HuH-7.5 (cell line): ENCODE measurements around the gene CNGA4.
"Not testable (repeated sequence)": the region's sequence is repeated elsewhere in the genome, so short reads cannot be mapped to it uniquely, and the experiment has no call there.

Source experiments
- DNase-seq: peaks from one replicate; pipeline ENCODE4 v3.0.0; 2011; ENCODE audit warnings: low spot score

CNGA4 gene

GRCh38 chr11:6263662-6264061 lies 24.8 kb downstream of the CNGA4 start:
- no peak for DNase-seq

- DNase-seq = no peak
Observed at GRCh38 chr11:6268820-6269219, 29.9 kb downstream of the CNGA4 start.

- no peak for DNase-seq
Observed at GRCh38 chr11:6269994-6270393, 31.1 kb downstream of the CNGA4 start.

- no peak for DNase-seq
Observed at GRCh38 chr11:6270584-6271246, 31.8 kb downstream of the CNGA4 start.

- DNase-seq = no peak
Observed at GRCh38 chr11:6271598-6271997, 32.7 kb downstream of the CNGA4 start.

DNA sequence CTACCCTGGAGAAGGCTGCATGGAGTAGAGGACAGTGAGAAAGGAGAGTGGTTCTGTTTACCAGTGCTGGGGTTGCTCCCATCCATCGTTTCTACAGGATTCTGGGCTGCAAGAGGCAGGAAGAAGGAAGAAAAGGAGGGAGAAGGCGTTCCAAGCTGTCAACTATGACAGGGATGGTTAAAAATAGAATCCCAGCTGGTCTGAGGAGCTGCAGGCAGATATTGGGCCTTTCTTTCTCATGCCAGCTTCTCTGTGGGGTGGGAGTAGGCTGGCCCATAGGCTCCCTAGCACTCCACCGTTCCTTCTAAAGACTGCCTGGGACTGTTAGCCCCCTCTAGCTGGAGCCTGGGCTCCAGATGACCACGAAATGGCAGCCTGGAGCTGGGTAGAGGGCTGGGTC lies 34.3 kb downstream of the CNGA4 start:
- no peak for DNase-seq

GRCh38 chr11:6280809-6281208 lies 41.9 kb downstream of the CNGA4 start:
- not testable (repeated sequence) for DNase-seq

GRCh38 chr11:6283453-6284023 lies 44.6 kb downstream of the CNGA4 start:
- no peak for DNase-seq

- no peak for DNase-seq
Observed at GRCh38 chr11:6284250-6284649, 45.4 kb downstream of the CNGA4 start.

- DNase-seq = no peak
Observed at GRCh38 chr11:6285019-6285418, 46.1 kb downstream of the CNGA4 start.
